Measurements from ENCODE around the gene C20orf96. TPM values are rescaled to one million over a fixed set of nuclear protein-coding genes. Genes with fewer than 3 reads are reported as not detected.

C20orf96 gene
- total and polyA plus RNA-seq, 2 donors (not counting 1 experiment from before 2014, with no cell fraction given), result 4.7 to 7.5 TPM

DNA sequence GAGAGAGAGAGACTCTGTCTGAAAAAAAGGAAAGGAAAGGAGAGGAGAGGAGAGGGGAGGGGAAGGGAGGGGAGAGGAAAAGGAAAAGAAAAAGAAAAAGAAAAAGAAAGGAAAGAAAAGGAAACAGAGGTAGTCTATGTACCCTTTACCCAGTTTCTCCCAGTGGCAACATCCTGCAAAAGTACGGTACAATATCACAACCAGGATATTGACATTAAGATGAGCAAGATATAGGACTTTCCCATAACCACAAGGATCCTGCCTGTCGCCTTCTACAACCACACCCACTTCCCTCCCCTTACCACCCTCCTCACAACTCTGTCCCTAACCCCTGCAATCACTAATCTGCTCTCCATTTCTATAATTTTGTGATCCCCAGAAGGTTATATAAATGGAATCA lies 4.0 kb downstream of the C20orf96 start:
- no peaks in the 10 kb centered on the region for H3K9me3 ChIP-seq (ENCODE audit: control extremely low read depth in 1 of 3, control insufficient read depth in 2 of 3, insufficient read depth in 1 of 3, low read length in 2 of 3)
- no peak overlapping the region for H2AFZ ChIP-seq (ENCODE audit: insufficient read depth, low read depth, low read length, poor library complexity, severe bottlenecking)
- no peaks in the 10 kb centered on the region for H3K36me3 ChIP-seq (replicated peaks in 1 of 2; ENCODE audit: control extremely low read depth in 1 of 2, control insufficient read depth in 1 of 2, extremely low read depth in 1 of 2, insufficient read depth in 2 of 2, low read length in 1 of 2)
- H3K27ac ChIP-seq (ENCODE audit: low read length in 2 of 2), result no peak overlapping the region
- WGBS (ENCODE audit: insufficient coverage), result no CpG with 5 or more reads among the region's 2 CpGs
- ATAC-seq (ENCODE audit: low read depth) (no peak), DNase-seq (no peak)
- H4K20me1 ChIP-seq (ENCODE audit: control insufficient read depth, insufficient read depth, low read length, poor library complexity, severe bottlenecking), result no peaks in the 10 kb centered on the region
- Mint-ChIP-seq H3K9me3 (ENCODE audit: insufficient read depth) (no peaks in the 10 kb centered on the region), H3K4me1 (peaks cover 6% of the 10 kb centered on the region), H3K27ac (peak overlapping the region; percentile 13), H3K27me3 (no peaks in the 10 kb centered on the region), H3K4me3 (no peak overlapping the region)
- no peak overlapping the region for H3K9ac ChIP-seq (ENCODE audit: low read length)
- no peak overlapping the region for H3K4me2 ChIP-seq (replicated peaks; ENCODE audit: low read depth, low read length, poor library complexity, severe bottlenecking)
- intact Hi-C loops (cut with micrococcal nuclease), result no loop called here
- peaks cover 3% of the 10 kb centered on the region for H3K79me2 ChIP-seq (ENCODE audit: control insufficient read depth, insufficient read depth, low read length)
- no peak overlapping the region for H3K4me3 ChIP-seq (ENCODE audit: control extremely low read depth in 1 of 5, extremely low read depth in 1 of 5, insufficient read depth in 1 of 5, low read depth in 2 of 5, low read length in 4 of 5)
- no peaks in the 10 kb centered on the region for H3K27me3 ChIP-seq (replicated peaks in 1 of 4; ENCODE audit: control extremely low read depth in 1 of 4, control insufficient read depth in 3 of 4, insufficient read depth in 4 of 4, low read length in 3 of 4)
- ChIA-PET POLR2A (interaction anchor here (0.7 kb wide), 1 partner anchor 24 kb away, joined by 6 read pairs; no protein-coding TSS in a partner anchor), CTCF (no interaction called here)
- TF ChIP-seq, protein P1, sequence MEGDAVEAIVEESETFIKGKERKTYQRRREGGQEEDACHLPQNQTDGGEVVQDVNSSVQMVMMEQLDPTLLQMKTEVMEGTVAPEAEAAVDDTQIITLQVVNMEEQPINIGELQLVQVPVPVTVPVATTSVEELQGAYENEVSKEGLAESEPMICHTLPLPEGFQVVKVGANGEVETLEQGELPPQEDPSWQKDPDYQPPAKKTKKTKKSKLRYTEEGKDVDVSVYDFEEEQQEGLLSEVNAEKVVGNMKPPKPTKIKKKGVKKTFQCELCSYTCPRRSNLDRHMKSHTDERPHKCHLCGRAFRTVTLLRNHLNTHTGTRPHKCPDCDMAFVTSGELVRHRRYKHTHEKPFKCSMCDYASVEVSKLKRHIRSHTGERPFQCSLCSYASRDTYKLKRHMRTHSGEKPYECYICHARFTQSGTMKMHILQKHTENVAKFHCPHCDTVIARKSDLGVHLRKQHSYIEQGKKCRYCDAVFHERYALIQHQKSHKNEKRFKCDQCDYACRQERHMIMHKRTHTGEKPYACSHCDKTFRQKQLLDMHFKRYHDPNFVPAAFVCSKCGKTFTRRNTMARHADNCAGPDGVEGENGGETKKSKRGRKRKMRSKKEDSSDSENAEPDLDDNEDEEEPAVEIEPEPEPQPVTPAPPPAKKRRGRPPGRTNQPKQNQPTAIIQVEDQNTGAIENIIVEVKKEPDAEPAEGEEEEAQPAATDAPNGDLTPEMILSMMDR (IDR thresholded peaks at IDR 0.05), result no peak
- no peak for TF ChIP-seq EZH2 (IDR thresholded peaks at IDR 0.05; ENCODE audit: borderline replicate concordance, insufficient read depth, low read depth, low read length, poor library complexity, severe bottlenecking)
- peaks cover 14 to 17% of the 10 kb centered on the region in 2 donors for H3K4me1 ChIP-seq (ENCODE audit: control insufficient read depth in 2 of 2, insufficient read depth in 2 of 2, low read length in 2 of 2)

DNA sequence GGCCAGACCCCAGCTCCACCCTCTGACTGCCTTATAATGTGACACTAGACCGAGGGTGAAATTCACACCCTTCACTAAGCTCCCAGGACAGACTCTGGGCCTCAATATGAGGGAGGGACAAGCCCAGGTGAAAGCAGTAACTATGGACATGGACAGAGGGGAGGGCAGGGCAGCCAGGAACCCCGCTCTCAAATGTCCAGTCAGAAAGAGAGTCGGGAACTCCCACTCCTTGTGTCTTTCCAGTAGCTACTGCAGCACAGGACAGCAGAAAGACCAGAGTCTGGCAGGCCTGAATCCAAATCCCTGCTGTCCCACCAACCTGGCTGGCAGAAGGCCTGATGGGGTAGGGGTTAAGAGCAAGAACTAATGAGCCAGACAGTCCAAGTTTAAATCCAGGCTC lies 6.4 kb downstream of the C20orf96 start:
- Histone ChIP-seq H3K9me3 (ENCODE audit: control extremely low read depth in 1 of 3, control insufficient read depth in 2 of 3, insufficient read depth in 1 of 3, low read length in 2 of 3) (no peaks in the 10 kb centered on the region), H3K36me3 (replicated peaks in 1 of 2; ENCODE audit: control extremely low read depth in 1 of 2, control insufficient read depth in 1 of 2, extremely low read depth in 1 of 2, insufficient read depth in 2 of 2, low read length in 1 of 2) (peaks cover 0 to 2% of the 10 kb centered on the region in 2 experiments), H3K4me1 (ENCODE audit: control insufficient read depth in 2 of 2, insufficient read depth in 2 of 2, low read length in 2 of 2) (no peaks in the 10 kb centered on the region), H3K4me2 (replicated peaks; ENCODE audit: low read depth, low read length, poor library complexity, severe bottlenecking) (no peak overlapping the region), H3K79me2 (ENCODE audit: control insufficient read depth, insufficient read depth, low read length) (no peaks in the 10 kb centered on the region), H3K27me3 (replicated peaks in 1 of 4; ENCODE audit: control extremely low read depth in 1 of 4, control insufficient read depth in 3 of 4, insufficient read depth in 4 of 4, low read length in 3 of 4) (no peaks in the 10 kb centered on the region), H3K4me3 (ENCODE audit: control extremely low read depth in 1 of 5, extremely low read depth in 1 of 5, insufficient read depth in 1 of 5, low read depth in 2 of 5, low read length in 4 of 5) (no peak overlapping the region), H3K9ac (ENCODE audit: low read length) (no peak overlapping the region), H4K20me1 (ENCODE audit: control insufficient read depth, insufficient read depth, low read length, poor library complexity, severe bottlenecking) (no peaks in the 10 kb centered on the region), H3K27ac (ENCODE audit: low read length in 2 of 2) (no peak overlapping the region), H2AFZ (ENCODE audit: insufficient read depth, low read depth, low read length, poor library complexity, severe bottlenecking) (no peak overlapping the region)
- no peak for ATAC-seq (ENCODE audit: low read depth)
- POLR2A ChIA-PET, result interaction anchor here (0.5 kb wide), 1 partner anchor 180 kb away, joined by 3 read pairs; no protein-coding TSS in a partner anchor
- H3K4me3 Mint-ChIP-seq, result no peak overlapping the region
- TF ChIP-seq, protein P1 (IDR thresholded peaks at IDR 0.05), result no peak
- no peak for TF ChIP-seq EZH2 (IDR thresholded peaks at IDR 0.05; ENCODE audit: borderline replicate concordance, insufficient read depth, low read depth, low read length, poor library complexity, severe bottlenecking)
- H3K27me3 Mint-ChIP-seq, result no peaks in the 10 kb centered on the region
- no peak overlapping the region for H3K27ac Mint-ChIP-seq
- peaks cover 2% of the 10 kb centered on the region for H3K4me1 Mint-ChIP-seq
- CTCF ChIA-PET, result no interaction called here
- WGBS (ENCODE audit: insufficient coverage), result 20% methylated on average over 1 of the region's 3 CpGs
- H3K9me3 Mint-ChIP-seq (ENCODE audit: insufficient read depth), result no peaks in the 10 kb centered on the region
- no peak for DNase-seq
- intact Hi-C loops (cut with micrococcal nuclease), result no loop called here
